Endothelial cell of umbilical vein (primary cell): Measurements from ENCODE around the gene STAG1. TPM values are rescaled to one million over a fixed set of nuclear protein-coding genes. Genes with fewer than 3 reads are reported as not detected.

Experiments used
- BruUV-seq: library from RNA; stranded (reverse); fragments of 400-500 nt; replicated peaks from 2 replicates; lab custom pipeline; 2021; lab: Mats Ljungman, UMichigan
- CTCF ChIA-PET: fragments of 300-600, 350-600 bp; sonication (Branson Sonifier 250); formaldehyde crosslinking; loops from one replicate; lab custom pipeline; 2021; ENCODE audit warnings: antibody characterized with exemption, inconsistent platforms; lab: Charles Lee
- POLR2A ChIA-PET: fragments of 300-600, 350-600 bp; sonication (Branson Sonifier 250); formaldehyde crosslinking; loops from one replicate; lab custom pipeline; 2021; ENCODE audit warnings: antibody characterized with exemption, inconsistent platforms; lab: Charles Lee
- DNase-seq: peaks from one replicate; pipeline ENCODE4 v3.0.0-alpha.2; 2011; ENCODE audit warnings: low read depth, low spot score
- FAIRE-seq: peaks from 2 replicates; lab custom pipeline; 2011; peaks lifted over from hg19 to GRCh38; lab: Jason Lieb, UNC
- H2AFZ ChIP-seq: 2 replicates; pipeline ENCODE4 v1.6.0; 2012; ENCODE audit warnings: low read depth, low read length, control low read depth, inconsistent platforms
- H3K27ac ChIP-seq: 2 replicates; pipeline ENCODE4 v1.5.1; 2011; ENCODE audit warnings: low read depth, mild to moderate bottlenecking, control low read depth, low read length, moderate library complexity; ENCODE audit not compliant: insufficient read depth
- H3K27me3 ChIP-seq, 2 experiments: 2 replicates each; pipeline versions ENCODE4 v1.6.0 to v1.6.1; 2011; ENCODE audit warnings: low read length in 2 of 2, mixed read lengths in 1 of 2; ENCODE audit not compliant: control insufficient read depth in 2 of 2, insufficient read depth in 2 of 2
- H3K36me3 ChIP-seq, 2 experiments: 2 replicates in 1 of 2; 3 replicates in 1 of 2; pipeline ENCODE4 v1.5.1; 2011; ENCODE audit warnings: low read length in 2 of 2, mild to moderate bottlenecking in 1 of 2, moderate library complexity in 1 of 2; ENCODE audit not compliant: control insufficient read depth in 2 of 2, insufficient read depth in 2 of 2; ENCODE audit errors: extremely low read depth in 1 of 2
- H3K4me1 ChIP-seq: 3 replicates; pipeline ENCODE4 v1.5.1; 2011; ENCODE audit warnings: mild to moderate bottlenecking, low read length; ENCODE audit not compliant: control insufficient read depth, insufficient read depth; ENCODE audit errors: extremely low read depth
- H3K4me2 ChIP-seq: 2 replicates; pipeline ENCODE4 v1.6.1; 2011; ENCODE audit warnings: low read length, control low read depth, mixed read lengths; ENCODE audit not compliant: insufficient read depth
- H3K4me3 ChIP-seq, 3 experiments: fragments of 200-600 bp in 1 of 3; sonication (generic), shearing (Covaris generic) in 1 of 3; replicated peaks in 1 of 3; 2 replicates each; pipeline ENCODE4 v1.5.1; 2011 to 2016; ENCODE audit warnings: control low read depth in 3 of 3, low read length in 3 of 3, mild to moderate bottlenecking in 2 of 3, inconsistent platforms in 1 of 3, low read depth in 1 of 3, moderate library complexity in 1 of 3; ENCODE audit not compliant: insufficient read depth in 1 of 3
- H3K79me2 ChIP-seq: 2 replicates; pipeline ENCODE4 v1.6.0; 2012; ENCODE audit warnings: low read length, inconsistent platforms; ENCODE audit not compliant: control insufficient read depth, insufficient read depth
- H3K9ac ChIP-seq: replicated peaks from 2 replicates; pipeline ENCODE3; 2011; ENCODE audit warnings: low read length, control low read depth; ENCODE audit not compliant: insufficient read depth; ENCODE audit errors: extremely low read depth
- H3K9me1 ChIP-seq: replicated peaks from 3 replicates; pipeline ENCODE4 v1.6.0; 2011; ENCODE audit warnings: mild to moderate bottlenecking, low read length; ENCODE audit not compliant: control insufficient read depth, insufficient read depth; ENCODE audit errors: extremely low read depth
- H3K9me3 ChIP-seq: replicated peaks from 2 replicates; pipeline ENCODE4 v1.5.1; 2012; ENCODE audit warnings: low read length, inconsistent platforms; ENCODE audit not compliant: control insufficient read depth, insufficient read depth
- H4K20me1 ChIP-seq: replicated peaks from 2 replicates; pipeline ENCODE3; 2011; ENCODE audit warnings: mild to moderate bottlenecking, low read length; ENCODE audit not compliant: control insufficient read depth, insufficient read depth; ENCODE audit errors: extremely low read depth
- CTCF ChIP-seq, 2 donors: IDR thresholded peaks; 1 replicate in 1 of 2; 2 replicates in 1 of 2; pipeline ENCODE4 v1.5.1; 2011; ENCODE audit warnings: low read length in 2 of 2, mild to moderate bottlenecking in 2 of 2, moderate library complexity in 2 of 2, control low read depth in 1 of 2, inconsistent platforms in 1 of 2, low read depth in 1 of 2; ENCODE audit not compliant: insufficient read depth in 1 of 2; ENCODE audit errors: extremely low read depth in 1 of 2
- EZH2 ChIP-seq: IDR thresholded peaks from 2 replicates; pipeline ENCODE4 v1.6.1; 2012; ENCODE audit warnings: borderline replicate concordance, low read depth, mild to moderate bottlenecking, moderate library complexity, low read length, inconsistent platforms; ENCODE audit not compliant: severe bottlenecking
- FOS ChIP-seq: IDR thresholded peaks from 2 replicates; pipeline ENCODE4 v1.6.1; 2011; ENCODE audit warnings: mild to moderate bottlenecking, low read length, moderate library complexity, borderline replicate concordance; ENCODE audit not compliant: insufficient read depth
- GATA2 ChIP-seq: IDR thresholded peaks from 2 replicates; pipeline ENCODE4 v1.7.0; 2011; ENCODE audit warnings: low read depth, mild to moderate bottlenecking, moderate library complexity, mixed read lengths, low read length; ENCODE audit not compliant: insufficient read length, insufficient read depth
- JUN ChIP-seq: IDR thresholded peaks from 2 replicates; pipeline ENCODE4 v1.6.1; 2011; ENCODE audit warnings: borderline replicate concordance, low read depth; ENCODE audit not compliant: insufficient read length, insufficient read depth
- MAX ChIP-seq: IDR thresholded peaks from 2 replicates; pipeline ENCODE4 v1.6.1; 2011; ENCODE audit not compliant: insufficient read depth, insufficient read length
- MYC ChIP-seq: IDR thresholded peaks from one replicate; pipeline ENCODE4 v1.6.1; 2011; ENCODE audit warnings: mild to moderate bottlenecking, low read depth, low read length
- POLR2A ChIP-seq: IDR thresholded peaks from 2 replicates; pipeline ENCODE4 v1.6.1; 2012; ENCODE audit warnings: low read depth, mild to moderate bottlenecking, control low read depth, low read length
- POLR2AphosphoS5 ChIP-seq: IDR thresholded peaks from 2 replicates; pipeline ENCODE4 v1.6.1; 2012; ENCODE audit warnings: low read depth, mild to moderate bottlenecking, control low read depth, low read length, moderate library complexity; ENCODE audit not compliant: insufficient read depth
- dilution Hi-C: fragments of 300-500 bp; cut with MboI; formaldehyde crosslinking; loops from one replicate; pipeline ENCODE4 v1.15.0; 2019; ENCODE audit warnings: low sequenced_read_pairs; ENCODE audit not compliant: extremely low pct_ligation_motif_present
- intact Hi-C: fragments of 100-400 bp; cut with micrococcal nuclease; formaldehyde crosslinking; loops from one replicate; pipeline ENCODE4 v1.10.0; 2022
- polyA plus RNA-seq, 4 experiments: library from polyadenylated mRNA; depleted of rRNA in 3 of 4; stranded (reverse) in 3 of 4; unstranded in 1 of 4; fragments of >200 nt; gene quantifications; 2 replicates each; pipeline versions ENCODE4 v1.2.1 to v1.2.3, GENCODE V29; 2011 to 2012; ENCODE audit warnings: missing spikeins in 1 of 4
- total RNA-seq: library from RNA; stranded (reverse); gene quantifications from 2 replicates; pipeline ENCODE4 v1.2.3, GENCODE V29; 2021

The STAG1 gene
- total and polyA plus RNA-seq, 2 donors (not counting 3 experiments of a cell fraction or from before 2014, with no cell fraction given) = 7.4 to 42.1 TPM

GRCh38 chr3:136505676-136506075 lies 246.5 kb downstream of the STAG1 start:
- intact Hi-C loops (no loop called here), dilution Hi-C loops (no loop called here)
- Histone ChIP-seq H3K4me2 (no peak overlapping the region), H3K9me3 (no peaks in the 10 kb centered on the region), H2AFZ (no peak overlapping the region), H3K9ac (no peak overlapping the region), H3K4me3 (no peak overlapping the region), H3K27ac (no peak overlapping the region), H4K20me1 (no peaks in the 10 kb centered on the region), H3K4me1 (no peaks in the 10 kb centered on the region), H3K36me3 (peaks cover 0 to 4% of the 10 kb centered on the region in 2 experiments), H3K9me1 (no peaks in the 10 kb centered on the region), H3K79me2 (no peaks in the 10 kb centered on the region), H3K27me3 (no peaks in the 10 kb centered on the region)
- FAIRE-seq = no peak
- ChIA-PET CTCF (interaction anchor here (0.7 kb wide), 1 partner anchor 1960 kb away, joined by 3 read pairs; no protein-coding TSS in a partner anchor), POLR2A (no interaction called here)
- DNase-seq = no peak
- no TSS peak for BruUV-seq
- no peak for TF ChIP-seq EZH2
- TF ChIP-seq JUN = no peak
- TF ChIP-seq GATA2 = no peak
- TF ChIP-seq POLR2AphosphoS5 = no peak
- no peak for TF ChIP-seq FOS
- TF ChIP-seq CTCF (IDR thresholded peaks at IDR 0.05; ENCODE audit: extremely low read depth in 1 of 2, insufficient read depth in 1 of 2, low read depth in 1 of 2, low read length in 2 of 2) = no peak
- no peak for TF ChIP-seq MAX
- TF ChIP-seq POLR2A = no peak
- TF ChIP-seq MYC = no peak
